GM21381 (cell line): ENCODE results near the gene CORO2A.
A peak's percentile ranks its signal among the peaks of the same experiment; 100 is the strongest.
"Not testable (repeated sequence)": the region's sequence is repeated elsewhere in the genome, so short reads cannot be mapped to it uniquely, and the experiment has no call there.

ENCODE experiments used
- ATAC-seq: cut with Tn5 transposase; IDR thresholded peaks from one replicate; pipeline ENCODE4 v1.9.1; 2021; ENCODE audit warnings: mild to moderate bottlenecking, moderate library complexity; ENCODE audit not compliant: unreplicated experiment

Gene CORO2A

GRCh38 chr9:98118640-98119601 lies 73.5 kb downstream of the CORO2A start, which contains the start of gene TRIM14:
TRIM14 (minus strand) TSS chr9:98119222; CDS start chr9:98119188, 34 bp downstream.
- ATAC-seq, result peak; percentile 70

GRCh38 chr9:98117984-98118639 lies 74.3 kb downstream of the CORO2A start:
- ATAC-seq, result peak; percentile 36

DNA sequence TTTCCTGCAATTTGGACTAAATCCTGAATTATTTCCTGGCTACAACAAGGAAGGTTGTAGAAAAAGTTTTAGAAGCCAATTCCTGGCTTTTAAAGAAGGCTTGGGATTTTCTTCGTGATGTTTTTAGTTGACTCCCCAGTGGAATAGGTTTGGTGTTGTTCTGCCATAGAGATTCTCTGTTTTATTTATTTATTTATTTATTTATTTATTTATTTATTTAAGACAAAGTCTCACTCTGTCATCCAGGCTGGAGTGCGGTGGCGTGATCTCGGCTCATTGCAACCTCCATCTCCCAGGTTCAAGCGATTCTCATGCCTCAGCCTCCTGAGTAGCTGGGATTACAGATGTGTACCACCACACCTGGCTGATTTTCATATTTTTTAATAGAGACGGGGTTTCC lies 75.3 kb downstream of the CORO2A start:
- not testable (repeated sequence) for ATAC-seq

DNA sequence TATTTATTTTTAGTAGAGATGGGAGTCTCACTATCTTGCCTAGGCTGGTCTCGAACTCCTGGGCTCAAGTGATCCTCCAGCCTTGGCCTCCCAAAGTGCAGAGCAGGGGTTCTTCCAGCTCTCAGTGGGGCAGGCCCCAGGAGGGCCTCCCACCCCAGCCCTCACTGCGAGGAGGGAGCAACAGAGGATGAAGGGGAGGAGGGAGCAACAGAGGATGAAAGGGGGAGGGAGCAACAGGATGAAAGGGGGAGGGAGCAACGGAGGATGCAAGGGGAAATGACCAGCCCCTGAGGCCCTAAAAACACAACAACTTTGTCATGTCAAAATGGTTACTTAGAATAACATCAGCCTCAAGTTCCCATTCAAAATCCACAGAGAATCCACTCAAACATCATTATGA lies 83.4 kb downstream of the CORO2A start:
- ATAC-seq, result no peak

DNA sequence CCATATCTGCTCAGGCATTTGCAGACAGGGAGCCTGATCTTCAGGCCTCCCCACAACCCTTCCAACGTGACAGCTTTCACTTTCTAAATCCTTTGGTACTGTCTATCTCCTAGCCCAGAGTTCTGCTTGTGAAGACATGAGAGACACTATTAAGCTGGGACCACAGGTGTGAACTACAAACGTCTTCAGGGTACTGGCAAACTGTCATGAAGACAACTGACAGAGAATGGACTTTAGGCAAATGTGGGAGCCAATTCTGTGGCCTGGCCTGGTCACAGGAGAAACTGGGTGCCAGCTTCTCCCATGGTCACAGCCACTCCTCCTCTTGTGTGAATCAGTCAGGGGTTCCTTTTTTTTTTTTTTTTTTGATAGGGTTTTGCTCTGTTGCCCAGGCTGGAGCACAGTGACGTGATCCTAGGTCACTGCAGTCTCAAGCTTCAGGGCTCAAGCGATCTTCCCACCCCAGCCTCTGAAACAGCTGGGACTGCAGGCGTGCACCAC lies 83.9 kb downstream of the CORO2A start:
- peak; percentile 71 for ATAC-seq

- no peak for ATAC-seq
Measured at GRCh38 chr9:98107926-98108325, 84.5 kb downstream of the CORO2A start.

GRCh38 chr9:98105006-98105405 lies 87.4 kb downstream of the CORO2A start:
- no peak for ATAC-seq

- no peak for ATAC-seq
Measured at GRCh38 chr9:98104445-98104881, 88.0 kb downstream of the CORO2A start.

- ATAC-seq, result peak; percentile 96
Measured at GRCh38 chr9:98101868-98102273, 90.6 kb downstream of the CORO2A start.

DNA sequence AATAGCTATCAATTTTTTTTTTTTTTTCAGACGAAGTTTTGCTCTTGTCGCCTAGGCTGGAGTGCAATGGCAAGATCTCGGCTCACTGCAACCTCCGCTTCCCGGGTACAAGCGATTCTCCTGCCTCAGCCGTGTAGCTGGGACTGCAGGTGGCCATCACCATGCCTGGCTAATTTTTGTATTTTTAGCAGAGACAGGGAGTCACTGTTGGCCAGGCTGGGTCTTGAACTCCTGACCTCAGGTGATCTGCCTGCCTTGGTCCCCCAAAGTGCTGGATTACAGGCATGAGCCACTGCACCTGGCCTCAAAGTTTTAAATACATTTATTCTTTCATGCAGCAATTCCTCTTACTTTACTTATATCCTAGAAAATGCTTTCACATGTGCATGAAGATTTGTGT lies 91.0 kb downstream of the CORO2A start:
- no peak for ATAC-seq

DNA sequence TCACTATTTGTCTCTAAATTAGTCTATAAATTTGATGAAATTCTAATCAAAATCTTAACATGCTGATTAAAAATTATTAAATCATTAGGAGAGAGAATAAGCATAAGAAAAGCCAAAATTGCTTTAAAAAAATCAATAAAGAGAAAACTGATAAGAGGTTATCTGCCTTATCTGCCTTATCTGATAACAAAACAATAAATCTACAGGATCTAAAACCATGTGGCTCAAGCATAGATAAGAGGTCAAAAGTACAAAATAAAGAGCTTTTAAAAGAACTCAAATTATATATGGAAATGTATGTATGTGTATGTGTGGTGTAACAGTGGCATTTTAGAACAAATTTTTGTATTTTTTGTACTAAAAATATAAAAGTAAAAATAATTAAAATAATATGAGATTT lies 92.0 kb downstream of the CORO2A start:
- no peak for ATAC-seq

DNA sequence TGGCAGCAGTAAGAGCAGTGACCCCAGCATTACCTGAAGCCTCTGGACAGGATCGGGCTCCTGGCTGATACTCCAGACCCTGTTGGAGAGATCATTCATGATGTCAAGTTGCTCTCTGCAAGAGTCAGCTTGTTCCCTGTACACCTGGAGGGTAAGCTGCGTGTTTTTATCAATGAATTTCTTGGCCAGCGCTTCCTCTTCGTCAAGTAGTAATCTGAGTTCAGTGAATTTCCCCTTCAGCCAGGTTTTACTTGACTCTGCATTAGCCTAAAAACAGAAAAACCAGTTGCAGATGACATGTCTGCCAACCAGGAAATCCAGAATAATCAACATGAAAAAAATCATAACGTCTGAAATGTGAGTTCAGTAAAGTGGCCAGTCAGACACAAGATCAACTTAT lies 92.5 kb downstream of the CORO2A start:
- no peak for ATAC-seq

DNA sequence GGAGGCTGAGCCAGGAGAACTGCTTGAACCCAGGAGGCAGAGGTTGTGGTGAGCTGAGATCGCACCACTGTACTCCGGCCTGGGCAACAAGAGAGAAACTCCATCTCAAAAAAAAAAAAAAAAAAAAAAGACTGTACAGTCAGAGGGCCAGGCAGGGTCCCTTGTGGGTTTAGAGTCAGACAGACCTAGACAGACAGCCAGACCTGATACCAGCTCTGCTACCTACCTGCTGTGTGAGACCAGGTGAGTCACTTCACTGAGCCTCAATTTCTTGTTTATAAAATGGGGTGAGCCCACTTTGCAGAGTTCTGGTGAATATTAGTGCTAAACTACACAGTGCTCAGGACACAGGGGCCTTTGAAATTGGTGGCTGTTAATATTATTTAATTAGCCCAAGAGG lies 93.1 kb downstream of the CORO2A start:
- ATAC-seq, result no peak

DNA sequence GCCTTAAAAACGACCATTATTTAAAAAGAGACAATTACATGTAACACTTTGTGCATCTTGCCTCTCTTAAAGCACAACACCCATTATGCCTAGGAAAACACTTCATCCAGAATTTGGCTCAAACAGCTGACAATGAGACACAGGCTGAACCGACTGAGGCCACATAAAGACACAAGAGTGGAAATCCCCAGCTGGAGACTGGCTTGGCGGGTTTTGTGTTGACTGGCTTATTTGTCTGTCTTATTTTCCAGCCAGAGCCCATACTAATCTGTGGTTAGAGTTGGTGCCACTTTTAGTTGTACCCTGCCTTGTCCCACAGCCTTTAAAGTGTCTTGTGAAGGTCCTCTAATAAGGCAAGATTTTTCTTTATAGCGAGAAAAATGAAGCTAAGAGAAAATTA lies 94.6 kb downstream of the CORO2A start:
- no peak for ATAC-seq

- ATAC-seq, result no peak
Measured at GRCh38 chr9:98096091-98096490, 96.3 kb downstream of the CORO2A start.

- no peak for ATAC-seq
Measured at GRCh38 chr9:98095401-98095800, 97.0 kb downstream of the CORO2A start.

GRCh38 chr9:98094851-98095250 lies 97.6 kb downstream of the CORO2A start:
- ATAC-seq, result no peak

DNA sequence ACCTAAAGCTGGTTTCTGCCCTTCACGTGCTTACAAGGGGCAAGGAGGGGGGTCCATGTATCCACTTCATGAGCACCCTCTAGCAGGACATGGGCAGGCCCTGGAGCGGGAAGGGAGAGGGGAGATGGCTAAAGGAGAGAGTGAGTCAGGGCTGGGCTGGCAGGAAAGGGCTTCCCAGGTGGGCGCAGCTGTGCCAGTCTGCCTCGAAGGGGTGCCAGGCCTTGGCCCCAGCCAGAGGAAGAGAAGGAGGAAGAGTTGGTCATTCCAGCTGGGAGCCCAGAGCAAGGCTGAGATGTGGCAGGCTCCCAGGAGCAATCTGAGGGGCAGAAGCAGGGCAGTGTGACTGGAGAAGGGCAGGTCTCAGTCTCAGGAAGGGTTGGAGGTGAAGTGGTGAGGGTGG lies 98.1 kb downstream of the CORO2A start:
- no peak for ATAC-seq

GRCh38 chr9:98092613-98092931 lies 99.9 kb downstream of the CORO2A start:
- ATAC-seq, result no peak

GRCh38 chr9:98091735-98092612 lies 100.5 kb downstream of the CORO2A start:
- ATAC-seq, result no peak

DNA sequence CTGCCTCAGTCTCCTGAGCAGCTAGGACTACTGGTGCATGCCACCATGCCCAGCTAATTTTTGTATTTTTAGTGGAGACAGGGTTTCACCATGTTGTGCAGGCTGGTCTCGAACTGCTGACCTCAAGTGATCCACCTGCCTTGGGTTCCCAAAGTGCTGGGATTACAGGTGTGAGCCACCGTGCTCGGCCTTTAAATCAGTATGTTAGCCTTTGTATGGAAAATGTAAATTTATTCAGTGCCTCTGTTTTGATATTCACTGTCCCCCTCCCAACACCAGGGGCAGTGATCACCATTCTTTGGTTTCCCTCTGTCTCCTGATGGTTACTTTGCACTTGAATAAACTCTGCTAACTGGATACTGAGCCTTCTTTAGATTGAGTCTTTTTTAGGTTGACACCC lies 101.8 kb downstream of the CORO2A start:
- ATAC-seq, result not testable (repeated sequence)
